Thoracic aorta (tissue), 2 donors: ENCODE results near the gene MAP3K5. TPM values are rescaled to one million over a fixed set of nuclear protein-coding genes. Genes with fewer than 3 reads are reported as not detected.

Experiments
- ATAC-seq: fragments of 150-250 bp; one replicate; pipeline ENCODE4 v1.8.0; 2017; ENCODE audit warnings: low read depth; ENCODE audit not compliant: insufficient number of reproducible peaks, low FRiP score
- DNase-seq: peaks from one replicate; pipeline ENCODE4 v3.0.0-alpha.2; 2020; ENCODE audit warnings: low spot score
- H3K27ac ChIP-seq, 2 donors: fragments of 200-600 bp; sonication (generic); 1 replicate in 1 of 2; 2 replicates in 1 of 2; pipeline ENCODE4 v1.5.1; 2016; ENCODE audit warnings: mild to moderate bottlenecking in 2 of 2, moderate library complexity in 2 of 2
- H3K27me3 ChIP-seq: fragments of 200-600 bp; sonication (generic); replicated peaks from 2 replicates; pipeline ENCODE4 v1.6.0; 2016; ENCODE audit warnings: mild to moderate bottlenecking; ENCODE audit not compliant: insufficient read depth
- H3K36me3 ChIP-seq: fragments of 200-600 bp; sonication (generic); one replicate; pipeline ENCODE4 v1.5.1; 2016
- H3K4me1 ChIP-seq, 2 donors: fragments of 200-600 bp; sonication (generic); 1 replicate in 1 of 2; 2 replicates in 1 of 2; pipeline versions ENCODE4 v1.5.1 to v1.6.0; 2016; ENCODE audit warnings: low read depth in 2 of 2, mild to moderate bottlenecking in 1 of 2; ENCODE audit not compliant: control insufficient read depth in 1 of 2
- H3K4me3 ChIP-seq: fragments of 200-600 bp; sonication (generic); 2 replicates; pipeline ENCODE4 v1.5.1; 2016; ENCODE audit warnings: mild to moderate bottlenecking
- H3K9me3 ChIP-seq: fragments of 200-600 bp; sonication (generic); 2 replicates; pipeline ENCODE4 v1.5.1; 2016
- CTCF ChIP-seq: fragments of 200-600 bp; sonication (generic); IDR thresholded peaks from one replicate; pipeline ENCODE4 v1.5.1; 2019; ENCODE audit warnings: antibody characterized with exemption
- total RNA-seq, 2 donors: library from RNA; depleted of rRNA; stranded (reverse); fragments of >200 nt; gene quantifications; one replicate each; pipeline versions ENCODE4 v1.1.0 to v1.2.3, GENCODE V29; 2016

Gene MAP3K5
- total RNA-seq, 2 donors from 2014 or later = 73.6 to 101 TPM

GRCh38 chr6:136514591-136514990 is 277.7 kb downstream of the MAP3K5 start:
- TF ChIP-seq CTCF = no peak
- no peak overlapping the region for H3K27ac ChIP-seq
- H3K4me3 ChIP-seq = no peak overlapping the region
- no peaks in the 10 kb centered on the region for H3K4me1 ChIP-seq
- ATAC-seq (no peak), DNase-seq (no peak)
- H3K27me3 ChIP-seq = no peaks in the 10 kb centered on the region
- H3K36me3 ChIP-seq = no peaks in the 10 kb centered on the region
- no peaks in the 10 kb centered on the region for H3K9me3 ChIP-seq

- H3K9me3 ChIP-seq = no peaks in the 10 kb centered on the region
- H3K27ac ChIP-seq = no peak overlapping the region
- H3K4me3 ChIP-seq = no peak overlapping the region
- DNase-seq = no peak
- no peak for ATAC-seq
- no peaks in the 10 kb centered on the region for H3K27me3 ChIP-seq
- H3K36me3 ChIP-seq = no peaks in the 10 kb centered on the region
- no peak for TF ChIP-seq CTCF
- H3K4me1 ChIP-seq = no peaks in the 10 kb centered on the region
Measured at GRCh38 chr6:136511926-136512325, 280.4 kb downstream of the MAP3K5 start.

- Histone ChIP-seq H3K9me3 (no peaks in the 10 kb centered on the region), H3K4me3 (no peak overlapping the region), H3K36me3 (no peaks in the 10 kb centered on the region), H3K27ac (no peak overlapping the region), H3K27me3 (no peaks in the 10 kb centered on the region), H3K4me1 (no peaks in the 10 kb centered on the region)
- ATAC-seq = no peak
- no peak for DNase-seq
- no peak for TF ChIP-seq CTCF
Measured at GRCh38 chr6:136511397-136511796, 280.9 kb downstream of the MAP3K5 start.

- Histone ChIP-seq H3K36me3 (no peaks in the 10 kb centered on the region), H3K9me3 (no peaks in the 10 kb centered on the region), H3K4me1 (no peaks in the 10 kb centered on the region), H3K4me3 (no peak overlapping the region), H3K27ac (no peak overlapping the region), H3K27me3 (no peaks in the 10 kb centered on the region)
- ATAC-seq = no peak
- no peak for TF ChIP-seq CTCF
- DNase-seq = no peak
Measured at GRCh38 chr6:136510782-136511181, 281.5 kb downstream of the MAP3K5 start.

GRCh38 chr6:136510299-136510698 is 282.0 kb downstream of the MAP3K5 start:
- H3K4me3 ChIP-seq = no peak overlapping the region
- no peaks in the 10 kb centered on the region for H3K9me3 ChIP-seq
- no peaks in the 10 kb centered on the region for H3K27me3 ChIP-seq
- no peak for DNase-seq
- no peaks in the 10 kb centered on the region for H3K4me1 ChIP-seq
- H3K36me3 ChIP-seq = no peaks in the 10 kb centered on the region
- TF ChIP-seq CTCF = no peak
- ATAC-seq = no peak
- H3K27ac ChIP-seq = no peak overlapping the region
